ENCODE data around the gene TSG101. TPM values are rescaled to one million over a fixed set of nuclear protein-coding genes. Genes with fewer than 3 reads are reported as not detected.

Gene TSG101
- total and polyA plus RNA-seq, 8 donors, result 30.3 to 125 (median 65.6) TPM

- H3K9me3 ChIP-seq, result no peaks in the 10 kb centered on the region
- no peak overlapping the region for H3K27ac ChIP-seq
- no peak for DNase-seq
- intact Hi-C loops (cut with DNase I; ENCODE audit: low total_unique reads), result no loop called here
- no peak overlapping the region for H3K4me3 ChIP-seq
- TF ChIP-seq CTCF (IDR thresholded peaks at IDR 0.05) (no peak), POLR2AphosphoS5 (IDR thresholded peaks at IDR 0.05) (no peak), POLR2A (IDR thresholded peaks at IDR 0.05) (no peak), EP300 (IDR thresholded peaks at IDR 0.05) (no peak)
- 94 to 100% (median 99%) methylated on average over 2 of the region's 2 CpGs for WGBS, 5 donors
- no peaks in the 10 kb centered on the region for H3K4me1 ChIP-seq
- H3K27me3 ChIP-seq, result no peaks in the 10 kb centered on the region
- H3K36me3 ChIP-seq, result no peaks in the 10 kb centered on the region
Observed at GRCh38 chr11:18466402-18466801, 60.3 kb downstream of the TSG101 start.

GRCh38 chr11:18463439-18463838 lies 63.3 kb downstream of the TSG101 start:
- intact Hi-C loops (cut with DNase I; ENCODE audit: low total_unique reads), result no loop called here
- WGBS, 5 donors, result 44 to 68% (median 48%) methylated on average over 1 of the region's 1 CpG
- TF ChIP-seq EP300 (IDR thresholded peaks at IDR 0.05), result no peak
- TF ChIP-seq POLR2AphosphoS5 (IDR thresholded peaks at IDR 0.05), result no peak
- no peak for TF ChIP-seq POLR2A (IDR thresholded peaks at IDR 0.05)
- TF ChIP-seq CTCF (IDR thresholded peaks at IDR 0.05), result no peak
- H3K36me3 ChIP-seq, result no peaks in the 10 kb centered on the region
- no peak overlapping the region for H3K27ac ChIP-seq
- no peak overlapping the region for H3K4me3 ChIP-seq
- no peaks in the 10 kb centered on the region for H3K27me3 ChIP-seq
- H3K4me1 ChIP-seq, result no peaks in the 10 kb centered on the region
- H3K9me3 ChIP-seq, result no peaks in the 10 kb centered on the region
- DNase-seq, result no peak

- 92 to 97% (median 95%) methylated on average over 6 of the region's 6 CpGs for WGBS, 5 donors
- Histone ChIP-seq H3K9me3 (no peaks in the 10 kb centered on the region), H3K4me3 (no peak overlapping the region), H3K27me3 (no peaks in the 10 kb centered on the region), H3K27ac (no peak overlapping the region), H3K4me1 (peaks cover 0 to 8% (median 2%) of the 10 kb centered on the region in 4 donors), H3K36me3 (no peaks in the 10 kb centered on the region)
- intact Hi-C loops (cut with DNase I; ENCODE audit: low total_unique reads), result no loop called here
- no peak for DNase-seq
- TF ChIP-seq CTCF (IDR thresholded peaks at IDR 0.05), result no peak
- no peak for TF ChIP-seq EP300 (IDR thresholded peaks at IDR 0.05)
- no peak for TF ChIP-seq POLR2AphosphoS5 (IDR thresholded peaks at IDR 0.05)
- TF ChIP-seq POLR2A (IDR thresholded peaks at IDR 0.05), result no peak
Observed at GRCh38 chr11:18461909-18462308, 64.8 kb downstream of the TSG101 start.

GRCh38 chr11:18459634-18460033 lies 67.1 kb downstream of the TSG101 start:
- peaks cover 0 to 8% (median 2%) of the 10 kb centered on the region in 4 donors for H3K4me1 ChIP-seq
- intact Hi-C loops (cut with DNase I; ENCODE audit: low total_unique reads), result no loop called here
- no peak for DNase-seq
- H3K27ac ChIP-seq, result no peak overlapping the region
- H3K4me3 ChIP-seq, result no peak overlapping the region
- H3K9me3 ChIP-seq, result no peaks in the 10 kb centered on the region
- no peak for TF ChIP-seq CTCF (IDR thresholded peaks at IDR 0.05)
- no peak for TF ChIP-seq POLR2A (IDR thresholded peaks at IDR 0.05)
- TF ChIP-seq EP300 (IDR thresholded peaks at IDR 0.05), result no peak
- no peak for TF ChIP-seq POLR2AphosphoS5 (IDR thresholded peaks at IDR 0.05)
- H3K36me3 ChIP-seq, result no peaks in the 10 kb centered on the region
- peaks cover 0 to 10% (median 3%) of the 10 kb centered on the region in 3 donors for H3K27me3 ChIP-seq
- 93 to 97% (median 94%) methylated on average over 4 of the region's 4 CpGs for WGBS, 5 donors
